Measurements from ENCODE around the gene PPEF2. TPM values are rescaled to one million over a fixed set of nuclear protein-coding genes. Genes with fewer than 3 reads are reported as not detected.
A peak's percentile ranks its signal among the peaks of the same experiment; 100 is the strongest.

The PPEF2 gene
- total RNA-seq (not detected in 2 replicates), polyA plus RNA-seq (not detected in 2 replicates), polyA minus RNA-seq (ENCODE audit: low replicate concordance) (not detected in 2 replicates)
- polyA plus RNA-seq (2012), result not detected in 2 replicates

GRCh38 chr4:75902352-75902751 lies at the start of gene PPEF2:
PPEF2 (minus strand) TSS chr4:75902452; CDS start chr4:75896325, 6,127 bp downstream.
- H4K20me1 ChIP-seq (ENCODE audit: control insufficient read depth, extremely low read depth, insufficient read depth, low read length), result no peaks in the 10 kb centered on the region
- H3K27me3 ChIP-seq (ENCODE audit: control insufficient read depth, insufficient read depth, low read length), result peaks cover 9% of the 10 kb centered on the region
- no peaks in the 10 kb centered on the region for H3K4me1 ChIP-seq (ENCODE audit: control insufficient read depth, extremely low read depth, insufficient read depth, low read length)
- H3K4me2 ChIP-seq (ENCODE audit: extremely low read depth, insufficient read depth, low read length), result no peak within 1 kb of the TSS
- no peak within 1 kb of the TSS for H3K9ac ChIP-seq (ENCODE audit: insufficient read depth, low read length)
- DNase-seq (ENCODE audit: low read depth in 2 of 2), result no peak
- TF ChIP-seq CTCF (conservative IDR thresholded peaks at IDR 0.05 in 1 of 2, IDR thresholded peaks at IDR 0.05 in 1 of 2; ENCODE audit: low read depth in 1 of 2, low read length in 2 of 2) (no peak), EZH2 (IDR thresholded peaks at IDR 0.05; ENCODE audit: low read length, missing control alignments) (no peak)
- no peaks in the 10 kb centered on the region for H3K79me2 ChIP-seq (ENCODE audit: control insufficient read depth, insufficient read depth, low read length)
- no peaks in the 10 kb centered on the region for H3K9me3 ChIP-seq (ENCODE audit: control insufficient read depth, insufficient read depth, low read depth, low read length)
- H2AFZ ChIP-seq (ENCODE audit: low read length), result no peak within 1 kb of the TSS
- no peak within 1 kb of the TSS for H3K27ac ChIP-seq (ENCODE audit: insufficient read depth, low read length)
- no peaks in the 10 kb centered on the region for H3K36me3 ChIP-seq (ENCODE audit: control insufficient read depth, insufficient read depth, low read length)
- H3K4me3 ChIP-seq (replicated peaks in 1 of 4; ENCODE audit: control extremely low read depth in 1 of 4, insufficient read depth in 1 of 4, low read depth in 3 of 4, low read length in 4 of 4), result no peak within 1 kb of the TSS

DNA sequence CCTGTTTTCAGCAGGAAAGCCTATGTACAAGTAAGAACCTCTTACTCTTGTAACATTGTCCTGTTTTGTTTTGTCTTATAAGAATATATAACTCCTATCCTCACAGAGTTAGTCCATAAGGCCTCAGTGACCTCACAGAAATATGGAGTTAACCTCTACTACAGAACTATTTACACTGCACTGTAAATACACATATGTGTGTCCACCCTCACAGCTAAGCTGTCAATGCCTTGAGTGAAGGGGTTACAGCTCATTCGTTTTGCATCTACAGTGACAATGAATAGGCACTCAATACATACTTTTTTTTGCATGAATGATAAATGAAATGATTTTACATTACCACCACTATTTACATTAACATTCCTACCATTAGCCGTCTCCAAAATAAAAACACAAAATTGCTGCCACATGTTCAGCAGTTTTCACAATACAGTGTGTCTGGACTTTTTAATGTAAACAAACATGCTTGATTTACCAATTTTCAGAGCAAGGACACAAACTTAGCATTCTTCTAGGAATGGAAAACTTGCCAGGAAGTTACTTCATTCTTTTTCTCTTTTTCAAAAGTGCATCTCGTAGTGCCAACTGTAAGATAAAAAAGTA lies 48.1 kb upstream of the PPEF2 start:
- H3K4me1 ChIP-seq (ENCODE audit: control insufficient read depth, extremely low read depth, insufficient read depth, low read length), result no peaks in the 10 kb centered on the region
- H3K9ac ChIP-seq (ENCODE audit: insufficient read depth, low read length), result no peak overlapping the region
- H3K4me2 ChIP-seq (ENCODE audit: extremely low read depth, insufficient read depth, low read length), result no peak overlapping the region
- no peaks in the 10 kb centered on the region for H4K20me1 ChIP-seq (ENCODE audit: control insufficient read depth, extremely low read depth, insufficient read depth, low read length)
- H3K79me2 ChIP-seq (ENCODE audit: control insufficient read depth, insufficient read depth, low read length), result no peaks in the 10 kb centered on the region
- no peak overlapping the region for H3K4me3 ChIP-seq (replicated peaks in 1 of 4; ENCODE audit: control extremely low read depth in 1 of 4, insufficient read depth in 1 of 4, low read depth in 3 of 4, low read length in 4 of 4)
- no peaks in the 10 kb centered on the region for H3K9me3 ChIP-seq (ENCODE audit: control insufficient read depth, insufficient read depth, low read depth, low read length)
- H3K27me3 ChIP-seq (ENCODE audit: control insufficient read depth, insufficient read depth, low read length), result no peaks in the 10 kb centered on the region
- no peak overlapping the region for H3K27ac ChIP-seq (ENCODE audit: insufficient read depth, low read length)
- TF ChIP-seq CTCF (conservative IDR thresholded peaks at IDR 0.05 in 1 of 2, IDR thresholded peaks at IDR 0.05 in 1 of 2; ENCODE audit: low read depth in 1 of 2, low read length in 2 of 2) (no peak), EZH2 (IDR thresholded peaks at IDR 0.05; ENCODE audit: low read length, missing control alignments) (no peak)
- DNase-seq (ENCODE audit: low read depth in 2 of 2), result peak in 1 of 2 donors; percentile 60
- no peak overlapping the region for H2AFZ ChIP-seq (ENCODE audit: low read length)
- no peaks in the 10 kb centered on the region for H3K36me3 ChIP-seq (ENCODE audit: control insufficient read depth, insufficient read depth, low read length)

- no peak overlapping the region for H3K9ac ChIP-seq (ENCODE audit: insufficient read depth, low read length)
- H3K9me3 ChIP-seq (ENCODE audit: control insufficient read depth, insufficient read depth, low read depth, low read length), result no peaks in the 10 kb centered on the region
- no peak overlapping the region for H2AFZ ChIP-seq (ENCODE audit: low read length)
- no peak for DNase-seq (ENCODE audit: low read depth in 2 of 2)
- TF ChIP-seq CTCF (conservative IDR thresholded peaks at IDR 0.05 in 1 of 2, IDR thresholded peaks at IDR 0.05 in 1 of 2; ENCODE audit: low read depth in 1 of 2, low read length in 2 of 2), result no peak
- no peak for TF ChIP-seq EZH2 (IDR thresholded peaks at IDR 0.05; ENCODE audit: low read length, missing control alignments)
- H3K79me2 ChIP-seq (ENCODE audit: control insufficient read depth, insufficient read depth, low read length), result no peaks in the 10 kb centered on the region
- no peaks in the 10 kb centered on the region for H3K4me1 ChIP-seq (ENCODE audit: control insufficient read depth, extremely low read depth, insufficient read depth, low read length)
- H3K36me3 ChIP-seq (ENCODE audit: control insufficient read depth, insufficient read depth, low read length), result no peaks in the 10 kb centered on the region
- H3K4me3 ChIP-seq (replicated peaks in 1 of 4; ENCODE audit: control extremely low read depth in 1 of 4, insufficient read depth in 1 of 4, low read depth in 3 of 4, low read length in 4 of 4), result no peak overlapping the region
- H3K27me3 ChIP-seq (ENCODE audit: control insufficient read depth, insufficient read depth, low read length), result no peaks in the 10 kb centered on the region
- no peak overlapping the region for H3K4me2 ChIP-seq (ENCODE audit: extremely low read depth, insufficient read depth, low read length)
- H3K27ac ChIP-seq (ENCODE audit: insufficient read depth, low read length), result no peak overlapping the region
- H4K20me1 ChIP-seq (ENCODE audit: control insufficient read depth, extremely low read depth, insufficient read depth, low read length), result no peaks in the 10 kb centered on the region
Observed at GRCh38 chr4:75948822-75949444, 46.7 kb upstream of the PPEF2 start.
